Activated CD8-positive, alpha-beta memory T cell treated with anti-CD3 and anti-CD28 coated beads for 4 hours (primary cell): ENCODE results near the gene HOOK2.
"Not testable (repeated sequence)": the region's sequence is repeated elsewhere in the genome, so short reads cannot be mapped to it uniquely, and the experiment has no call there.

Experiments used
- DNase-seq, 2 donors: peaks; one replicate each; pipeline ENCODE4 v3.0.0-alpha.2; 2020; ENCODE audit warnings: low read depth in 2 of 2

The HOOK2 gene

DNA sequence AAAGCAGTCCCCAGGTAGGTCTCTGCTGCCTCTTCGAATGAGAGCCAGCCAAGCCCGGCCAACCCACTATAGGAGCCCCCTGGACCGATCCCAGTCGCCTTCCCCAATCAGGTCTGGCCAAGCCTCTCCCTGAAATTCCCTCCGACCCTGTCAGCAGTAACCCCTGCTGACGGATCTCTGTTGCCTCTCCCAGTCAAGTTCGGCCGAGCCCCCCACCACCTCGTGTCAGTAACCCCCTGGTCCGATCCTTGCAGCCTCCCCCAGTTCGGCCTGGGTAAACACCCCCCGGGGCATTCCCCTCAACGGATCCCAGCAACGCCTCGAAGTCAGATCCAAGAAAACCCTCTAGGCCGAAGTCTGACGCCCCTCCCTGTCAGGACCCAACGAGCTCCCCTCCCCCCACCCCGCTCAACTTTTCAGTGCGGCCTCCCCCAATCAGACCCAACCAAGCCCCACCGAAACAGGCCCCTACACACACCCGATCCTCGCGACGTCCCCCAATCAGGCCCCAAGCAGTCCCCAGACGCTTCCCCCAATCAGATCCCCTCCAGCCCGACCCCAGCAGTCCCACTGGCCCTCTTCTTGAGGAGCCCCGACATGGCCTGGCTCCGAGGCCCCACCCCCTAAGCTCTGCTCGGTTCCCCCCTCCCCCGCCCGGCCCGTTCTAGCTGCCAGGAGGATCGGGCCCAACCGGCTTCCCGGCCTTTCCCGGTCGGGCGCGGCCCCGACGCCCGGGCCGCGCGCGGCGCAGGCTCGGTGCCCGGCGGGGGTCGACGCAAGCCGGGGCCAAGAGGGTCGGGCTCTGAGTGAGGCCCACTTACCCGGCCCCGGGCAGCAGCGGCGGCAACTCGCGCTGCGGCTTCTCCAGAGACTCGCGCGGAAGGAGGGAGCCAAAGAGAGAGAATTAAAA, 53.4 kb downstream of the HOOK2 start:
- DNase-seq: peak in 1 of 2 donors; percentile 28

DNA sequence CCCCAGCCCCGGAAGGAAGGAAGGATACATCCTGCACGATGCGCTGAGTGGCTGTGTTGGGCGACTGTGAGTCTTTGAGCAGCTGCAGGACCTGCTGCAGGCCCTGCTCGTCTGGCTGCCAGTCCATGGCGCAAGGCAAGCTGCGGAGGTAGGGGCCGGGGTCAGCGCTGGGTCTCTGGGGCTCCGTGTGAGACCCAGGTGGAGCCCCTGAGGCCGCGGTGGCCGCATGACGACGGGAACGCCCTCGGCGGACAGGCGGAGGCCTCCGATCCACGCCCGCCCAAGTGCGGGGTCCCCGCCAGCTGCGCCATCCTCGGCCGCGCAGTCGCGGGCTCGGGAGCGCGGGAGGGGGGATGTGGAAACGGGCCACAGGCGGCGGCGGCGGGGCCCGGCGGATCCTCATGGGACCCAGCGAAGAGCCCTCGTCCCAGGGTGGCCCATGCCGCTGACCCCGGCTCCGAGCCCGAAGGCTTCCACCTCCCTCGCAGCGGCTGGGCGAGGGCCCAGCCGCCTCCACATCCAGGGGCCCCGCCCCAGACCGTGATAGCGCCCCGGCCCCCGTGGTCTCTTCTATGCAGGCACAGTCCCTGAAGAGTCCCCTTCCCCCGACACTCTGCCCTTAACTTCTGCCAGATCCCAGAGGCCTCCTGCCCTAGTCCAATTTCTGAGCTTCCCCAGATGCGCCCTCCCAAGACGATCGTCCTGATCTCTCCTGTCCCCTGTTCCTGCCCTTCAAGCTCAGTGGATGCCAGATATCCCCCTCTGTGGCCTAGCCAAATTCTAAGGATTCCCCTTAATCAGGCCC, 54.3 kb downstream of the HOOK2 start:
- no peak for DNase-seq

DNA sequence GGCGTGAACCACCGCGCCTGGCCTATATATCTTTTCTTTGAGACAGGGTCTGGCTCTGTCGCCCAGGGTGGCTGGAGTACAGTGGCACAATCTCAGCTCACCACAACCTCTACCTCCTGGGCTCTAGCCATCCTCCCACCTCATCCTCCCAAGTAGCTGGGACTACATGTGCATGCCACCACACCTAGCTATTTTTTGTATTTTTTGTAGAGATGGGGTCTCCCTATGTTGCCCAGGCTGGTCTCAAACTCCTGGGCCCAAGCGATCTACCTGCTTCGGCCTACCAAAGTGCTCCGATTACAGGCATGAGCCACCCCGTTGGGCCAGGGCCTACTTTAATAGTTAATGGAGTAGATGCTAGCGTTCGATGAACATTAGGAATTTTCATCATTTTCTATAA, 55.1 kb downstream of the HOOK2 start:
- no peak for DNase-seq

DNA sequence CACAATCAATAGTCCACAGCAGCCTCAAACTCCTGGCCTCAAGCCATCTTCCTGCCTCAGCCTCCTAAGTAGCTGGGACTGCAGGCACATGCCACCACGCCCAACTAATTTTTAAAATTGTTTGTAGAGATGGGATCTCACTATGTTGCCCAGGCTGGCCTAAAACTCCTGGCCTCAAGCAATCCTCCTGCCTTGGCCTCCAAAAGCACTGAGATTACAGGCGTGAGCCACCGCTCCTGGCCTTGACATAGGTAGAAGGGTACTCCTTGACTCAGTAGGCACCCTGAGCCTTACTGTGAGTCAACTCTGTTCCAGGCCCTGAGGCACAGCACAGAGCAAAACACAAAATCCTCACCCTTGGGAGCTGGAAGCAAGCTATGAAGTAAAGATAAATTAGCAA, 59.4 kb downstream of the HOOK2 start:
- no peak for DNase-seq

DNA sequence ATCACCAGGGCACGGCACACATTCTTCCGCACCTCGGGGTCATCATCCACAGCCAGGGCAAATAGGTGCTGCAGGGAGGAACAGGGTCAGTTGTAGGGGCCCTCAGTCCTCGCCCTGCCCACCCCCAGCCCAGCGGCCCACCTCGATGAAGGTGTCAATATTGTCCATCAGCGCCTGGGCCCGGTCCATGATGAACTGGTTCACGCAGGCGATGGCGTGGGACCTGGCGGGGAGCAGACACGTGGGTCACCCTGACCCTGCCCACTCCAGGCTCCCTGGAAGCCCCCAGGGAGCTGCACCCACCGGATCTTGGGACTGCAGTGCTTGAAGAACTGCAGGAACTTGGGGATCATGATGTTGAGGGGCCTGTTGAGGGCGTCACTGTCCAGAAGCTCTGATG, 60.2 kb downstream of the HOOK2 start:
- DNase-seq: no peak

DNA sequence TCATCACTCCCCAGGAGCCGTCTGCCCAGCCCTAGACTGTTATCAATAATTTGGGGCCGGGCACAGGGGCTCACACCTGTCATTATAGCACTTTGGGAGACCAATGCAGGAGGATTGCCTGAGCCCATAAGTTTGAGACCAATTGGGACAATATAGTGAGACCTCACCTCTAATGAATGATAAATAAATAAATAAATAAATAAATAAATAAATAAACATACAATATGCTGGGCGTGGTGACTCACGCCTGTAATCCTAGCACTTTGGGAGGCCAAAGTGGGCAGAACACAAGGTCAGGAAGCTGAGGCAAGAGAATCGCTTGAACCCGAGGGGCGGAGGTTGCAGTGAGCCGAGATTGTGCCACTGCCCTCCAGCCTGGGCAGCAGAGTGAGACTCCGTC, 62.0 kb downstream of the HOOK2 start:
- not testable (repeated sequence) for DNase-seq
